OCI-LY1 (cell line): ENCODE measurements around the gene EFNA4.

Experiments
- CTCF ChIP-seq: fragments of 200-600 bp; sonication (generic), shearing (Covaris generic); IDR thresholded peaks from 2 replicates; pipeline ENCODE4 v1.5.1; 2017; ENCODE audit warnings: mild to moderate bottlenecking, antibody characterized with exemption, low read length, moderate library complexity, mixed read lengths
- EZH2 ChIP-seq: fragments of 200-600 bp; sonication (generic), shearing (Covaris generic); IDR thresholded peaks from 2 replicates; pipeline ENCODE4 v1.8.0; 2017; ENCODE audit warnings: borderline replicate concordance, mixed run types, mild to moderate bottlenecking, antibody characterized with exemption, low read length, moderate library complexity, mixed read lengths

DNA sequence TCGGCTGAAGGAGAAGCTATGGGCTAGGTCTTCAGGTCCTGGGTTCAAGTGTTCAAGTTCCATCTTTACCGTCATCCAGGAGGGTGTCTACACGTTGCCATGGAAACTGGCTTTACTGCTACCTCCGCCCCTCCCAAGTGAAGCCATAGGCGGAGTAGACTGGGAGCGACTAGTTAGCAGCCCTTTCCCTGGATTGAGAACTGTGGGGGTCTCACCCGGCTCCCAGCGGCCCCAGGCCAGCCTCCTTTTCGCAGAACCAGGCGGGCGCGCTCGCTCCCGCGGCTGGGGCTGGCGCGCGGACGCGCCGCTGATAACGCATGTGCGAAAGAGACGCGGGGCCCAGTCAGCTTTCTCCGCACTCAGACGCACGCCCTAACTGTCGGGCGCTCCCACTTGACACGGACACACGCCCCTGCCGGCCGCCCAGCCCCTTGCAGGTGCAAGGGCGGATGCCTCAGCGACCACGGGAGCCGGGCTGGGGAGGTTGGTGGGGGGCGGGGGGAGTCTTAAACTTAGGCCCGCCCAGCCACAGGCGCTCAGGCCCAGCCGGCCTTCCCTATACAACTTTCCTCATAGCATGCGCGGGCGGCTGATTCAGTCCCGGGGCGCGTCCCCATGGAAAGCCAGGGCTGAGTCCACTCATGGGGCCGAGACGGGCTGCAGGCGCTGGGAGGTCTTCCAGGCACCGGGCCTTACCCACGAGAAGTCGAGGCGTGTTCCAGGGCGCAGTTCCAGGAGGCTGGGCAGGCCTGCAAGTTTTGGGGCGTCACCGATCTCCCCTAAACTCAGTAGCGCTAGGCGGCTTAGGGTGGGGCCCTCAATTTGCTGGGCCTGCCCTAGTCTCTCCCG, 7.4 kb downstream of the EFNA4 start:
- TF ChIP-seq CTCF (peak; percentile 48), EZH2 (no peak)
